Measurements from ENCODE around the gene HUS1B. TPM values are rescaled to one million over a fixed set of nuclear protein-coding genes. Genes with fewer than 3 reads are reported as not detected.

HUS1B gene
- 1.1 TPM for total RNA-seq (ENCODE audit: unreplicated experiment)
- long read RNA-seq = 0 reads

- peak within 1 kb of the TSS; percentile 10 for H3K27ac Mint-ChIP-seq (ENCODE audit: unreplicated experiment)
- H3K4me3 Mint-ChIP-seq (ENCODE audit: unreplicated experiment) = peak within 1 kb of the TSS; percentile 12
- DNase-seq = no peak
- H3K9me3 Mint-ChIP-seq (ENCODE audit: unreplicated experiment) = peaks cover 4% of the 10 kb centered on the region
- H3K4me1 Mint-ChIP-seq (ENCODE audit: low read depth, unreplicated experiment) = peaks cover 20% of the 10 kb centered on the region
- H3K27me3 Mint-ChIP-seq (ENCODE audit: unreplicated experiment) = no peaks in the 10 kb centered on the region
- no peak for TF ChIP-seq CTCF (IDR thresholded peaks at IDR 0.05; ENCODE audit: partially characterized antibody, unreplicated experiment)
- H3K36me3 Mint-ChIP-seq (ENCODE audit: unreplicated experiment) = peaks cover 5% of the 10 kb centered on the region
Observed at GRCh38 chr6:656460-657252, at the start of gene HUS1B. Gene HUS1B (minus strand): TSS chr6:657100. CDS start chr6:656944, 156 bp downstream.

GRCh38 chr6:706146-706545 is 49.2 kb upstream of the HUS1B start:
- Mint-ChIP-seq H3K27me3 (ENCODE audit: unreplicated experiment) (peaks cover 3% of the 10 kb centered on the region), H3K27ac (ENCODE audit: unreplicated experiment) (no peak overlapping the region), H3K9me3 (ENCODE audit: unreplicated experiment) (peaks cover 2% of the 10 kb centered on the region), H3K36me3 (ENCODE audit: unreplicated experiment) (no peaks in the 10 kb centered on the region), H3K4me3 (ENCODE audit: unreplicated experiment) (no peak overlapping the region), H3K4me1 (ENCODE audit: low read depth, unreplicated experiment) (peaks cover 3% of the 10 kb centered on the region)
- no peak for DNase-seq
- no peak for TF ChIP-seq CTCF (IDR thresholded peaks at IDR 0.05; ENCODE audit: partially characterized antibody, unreplicated experiment)

- Mint-ChIP-seq H3K4me1 (ENCODE audit: low read depth, unreplicated experiment) (no peaks in the 10 kb centered on the region), H3K9me3 (ENCODE audit: unreplicated experiment) (peaks cover 2% of the 10 kb centered on the region), H3K36me3 (ENCODE audit: unreplicated experiment) (no peaks in the 10 kb centered on the region), H3K4me3 (ENCODE audit: unreplicated experiment) (no peak overlapping the region), H3K27ac (ENCODE audit: unreplicated experiment) (no peak overlapping the region), H3K27me3 (ENCODE audit: unreplicated experiment) (peaks cover 3% of the 10 kb centered on the region)
- TF ChIP-seq CTCF (IDR thresholded peaks at IDR 0.05; ENCODE audit: partially characterized antibody, unreplicated experiment) = no peak
- DNase-seq = no peak
Observed at GRCh38 chr6:705047-705446, 48.1 kb upstream of the HUS1B start.

- H3K4me1 Mint-ChIP-seq (ENCODE audit: low read depth, unreplicated experiment) = no peaks in the 10 kb centered on the region
- no peak for TF ChIP-seq CTCF (IDR thresholded peaks at IDR 0.05; ENCODE audit: partially characterized antibody, unreplicated experiment)
- peaks cover 4% of the 10 kb centered on the region for H3K27me3 Mint-ChIP-seq (ENCODE audit: unreplicated experiment)
- H3K27ac Mint-ChIP-seq (ENCODE audit: unreplicated experiment) = no peak overlapping the region
- no peak for DNase-seq
- H3K4me3 Mint-ChIP-seq (ENCODE audit: unreplicated experiment) = no peak overlapping the region
- H3K9me3 Mint-ChIP-seq (ENCODE audit: unreplicated experiment) = peaks cover 2% of the 10 kb centered on the region
- H3K36me3 Mint-ChIP-seq (ENCODE audit: unreplicated experiment) = no peaks in the 10 kb centered on the region
Observed at GRCh38 chr6:704046-704445, 47.1 kb upstream of the HUS1B start.

GRCh38 chr6:703552-703951 is 46.7 kb upstream of the HUS1B start:
- Mint-ChIP-seq H3K27me3 (ENCODE audit: unreplicated experiment) (peaks cover 4% of the 10 kb centered on the region), H3K4me1 (ENCODE audit: low read depth, unreplicated experiment) (no peaks in the 10 kb centered on the region), H3K36me3 (ENCODE audit: unreplicated experiment) (no peaks in the 10 kb centered on the region), H3K4me3 (ENCODE audit: unreplicated experiment) (no peak overlapping the region), H3K27ac (ENCODE audit: unreplicated experiment) (no peak overlapping the region), H3K9me3 (ENCODE audit: unreplicated experiment) (peaks cover 2% of the 10 kb centered on the region)
- no peak for TF ChIP-seq CTCF (IDR thresholded peaks at IDR 0.05; ENCODE audit: partially characterized antibody, unreplicated experiment)
- no peak for DNase-seq

All from glutamatergic neuron (in vitro differentiated cells).